Glomerular visceral epithelial cell (primary cell): ENCODE measurements around the gene ADAM15.

Source experiments
- DNase-seq: peaks from one replicate; pipeline ENCODE4 v3.0.0-alpha.2; 2016; ENCODE audit errors: extremely low spot score

The ADAM15 gene

GRCh38 chr1:155049651-155050559 is 1.2 kb upstream of the ADAM15 start:
- DNase-seq: peak; percentile 54

- no peak for DNase-seq
Measured at GRCh38 chr1:155051342-155051776, 243 bp downstream of the ADAM15 start.

DNA sequence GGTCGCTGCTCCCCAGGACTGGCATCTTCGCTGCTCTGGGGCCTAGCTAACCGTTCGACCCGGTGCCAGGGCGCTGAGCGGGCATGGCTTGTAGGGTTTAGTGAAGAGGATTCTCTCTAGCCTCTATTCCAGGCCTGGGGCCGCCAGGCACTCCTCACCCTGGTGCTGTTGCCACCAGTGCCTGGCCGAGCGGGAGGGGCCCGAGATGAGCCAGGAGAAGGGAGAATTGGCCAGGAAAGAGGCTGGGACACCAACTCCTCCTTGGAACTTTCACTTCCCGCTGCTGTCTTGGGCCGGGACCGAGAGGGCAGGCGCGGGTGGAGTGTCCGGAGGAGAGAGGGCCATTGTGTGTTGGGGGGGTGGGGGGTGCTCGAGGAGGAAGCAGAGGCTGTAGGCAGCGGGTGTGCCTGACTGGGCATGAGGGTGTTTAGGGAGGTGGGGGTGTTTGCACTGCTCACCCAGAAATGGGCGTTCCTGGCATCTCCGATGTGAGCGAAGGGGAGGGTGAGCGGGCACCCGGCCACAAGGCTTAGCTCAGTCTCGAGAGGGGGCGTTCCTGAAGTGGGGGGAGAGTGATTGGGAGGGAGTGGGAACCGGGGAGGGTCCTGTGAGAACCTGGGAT is 772 bp downstream of the ADAM15 start:
- DNase-seq: peak; percentile 51

- DNase-seq: peak; percentile 40
Measured at GRCh38 chr1:155052439-155053395, 1.6 kb downstream of the ADAM15 start.

- no peak for DNase-seq
Measured at GRCh38 chr1:155053531-155054105, 2.5 kb downstream of the ADAM15 start.

GRCh38 chr1:155057104-155057503 is 6.0 kb downstream of the ADAM15 start:
- no peak for DNase-seq

DNA sequence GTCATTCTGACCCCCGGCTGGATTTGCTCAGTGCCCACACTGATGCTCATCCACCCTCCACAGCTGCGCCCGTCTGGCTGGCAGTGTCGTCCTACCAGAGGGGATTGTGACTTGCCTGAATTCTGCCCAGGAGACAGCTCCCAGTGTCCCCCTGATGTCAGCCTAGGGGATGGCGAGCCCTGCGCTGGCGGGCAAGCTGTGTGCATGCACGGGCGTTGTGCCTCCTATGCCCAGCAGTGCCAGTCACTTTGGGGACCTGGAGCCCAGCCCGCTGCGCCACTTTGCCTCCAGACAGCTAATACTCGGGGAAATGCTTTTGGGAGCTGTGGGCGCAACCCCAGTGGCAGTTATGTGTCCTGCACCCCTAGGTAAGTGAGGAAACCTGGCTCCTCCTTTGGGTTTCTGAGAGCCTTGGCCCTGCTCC is 6.7 kb downstream of the ADAM15 start:
- DNase-seq: no peak

- DNase-seq: no peak
Measured at GRCh38 chr1:155060736-155061135, 9.6 kb downstream of the ADAM15 start.

- peak; percentile 94 for DNase-seq
Measured at GRCh38 chr1:155061381-155062150, 10.4 kb downstream of the ADAM15 start.

DNA sequence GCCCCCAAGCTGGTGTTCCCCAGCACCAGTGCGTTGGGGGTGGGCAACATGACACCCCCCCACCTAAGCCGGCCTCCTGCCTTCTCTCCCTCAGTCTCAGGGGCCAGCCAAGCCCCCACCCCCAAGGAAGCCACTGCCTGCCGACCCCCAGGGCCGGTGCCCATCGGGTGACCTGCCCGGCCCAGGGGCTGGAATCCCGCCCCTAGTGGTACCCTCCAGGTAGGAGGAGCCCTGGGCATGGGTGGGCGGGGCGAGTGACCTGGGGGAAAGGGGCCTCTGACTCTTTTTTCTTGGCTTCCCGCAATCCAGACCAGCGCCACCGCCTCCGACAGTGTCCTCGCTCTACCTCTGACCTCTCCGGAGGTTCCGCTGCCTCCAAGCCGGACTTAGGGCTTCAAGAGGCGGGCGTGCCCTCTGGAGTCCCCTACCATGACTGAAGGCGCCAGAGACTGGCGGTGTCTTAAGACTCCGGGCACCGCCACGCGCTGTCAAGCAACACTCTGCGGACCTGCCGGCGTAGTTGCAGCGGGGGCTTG is 11.1 kb downstream of the ADAM15 start:
- DNase-seq: no peak

DNA sequence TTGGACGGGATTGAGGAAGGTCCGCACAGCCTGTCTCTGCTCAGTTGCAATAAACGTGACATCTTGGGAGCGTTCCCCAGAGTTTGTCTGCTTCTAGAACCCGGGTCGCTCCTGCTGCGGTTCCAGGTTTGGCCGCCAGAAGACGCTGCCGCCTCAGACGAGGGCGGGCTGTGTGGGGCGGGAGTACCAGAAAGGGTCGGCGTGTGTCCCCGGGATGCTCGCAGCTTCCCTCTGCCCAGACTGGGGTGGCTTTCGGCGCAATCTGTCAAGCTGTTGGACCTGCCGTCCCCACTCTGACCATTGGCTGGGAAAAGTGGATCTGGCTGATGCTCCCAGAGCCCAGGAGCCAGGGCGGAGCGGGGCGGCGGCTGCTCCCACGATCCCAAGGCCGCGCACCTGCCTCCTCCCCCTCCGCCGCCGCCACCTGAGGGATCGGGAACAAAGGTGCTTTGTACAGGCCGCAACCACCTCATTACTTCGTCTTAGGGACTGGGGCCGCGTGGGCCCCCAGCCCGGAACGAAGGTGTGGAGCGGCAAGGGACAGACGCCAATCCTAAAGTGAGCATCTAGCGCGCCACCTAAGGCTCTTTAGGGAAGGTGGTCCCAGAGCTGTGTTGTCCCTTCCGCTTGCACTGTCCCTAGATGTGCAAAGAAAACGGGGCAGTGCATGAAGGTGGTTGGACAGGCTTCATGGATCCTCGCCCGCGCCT is 11.7 kb downstream of the ADAM15 start:
- no peak for DNase-seq

DNA sequence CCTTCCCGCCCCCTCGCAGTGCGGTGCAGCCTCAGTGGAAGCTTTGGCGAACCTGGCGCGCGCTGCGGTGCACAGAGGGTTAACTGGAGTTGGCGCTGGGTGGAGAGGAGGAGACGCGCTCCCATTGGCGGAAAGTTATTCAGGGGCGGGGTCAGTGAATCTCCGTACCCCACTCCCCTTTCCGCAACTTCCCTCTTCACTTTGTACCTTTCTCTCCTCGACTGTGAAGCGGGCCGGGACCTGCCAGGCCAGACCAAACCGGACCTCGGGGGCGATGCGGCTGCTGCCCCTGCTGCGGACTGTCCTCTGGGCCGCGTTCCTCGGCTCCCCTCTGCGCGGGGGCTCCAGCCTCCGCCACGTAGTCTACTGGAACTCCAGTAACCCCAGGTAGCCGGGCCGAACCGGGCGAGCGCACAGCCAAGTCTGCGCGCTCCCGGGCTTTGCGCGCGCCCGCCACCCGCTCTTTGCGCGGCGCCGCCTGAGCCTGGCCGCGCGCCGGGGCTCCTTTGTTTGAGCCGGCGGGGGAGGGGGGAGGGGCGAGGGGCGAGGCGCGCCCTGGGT is 12.5 kb downstream of the ADAM15 start, which contains the start of gene EFNA4:
Gene EFNA4 (plus strand): TSS at position 191 of the 561 bp plus-strand sequence. CDS start 84 bp downstream, at position 275.
- DNase-seq: peak; percentile 87

GRCh38 chr1:155064111-155064831 is 13.2 kb downstream of the ADAM15 start:
- DNase-seq: peak; percentile 51

GRCh38 chr1:155064832-155065429 is 13.8 kb downstream of the ADAM15 start:
- no peak for DNase-seq

GRCh38 chr1:155066777-155067176 is 15.7 kb downstream of the ADAM15 start:
- no peak for DNase-seq

DNA sequence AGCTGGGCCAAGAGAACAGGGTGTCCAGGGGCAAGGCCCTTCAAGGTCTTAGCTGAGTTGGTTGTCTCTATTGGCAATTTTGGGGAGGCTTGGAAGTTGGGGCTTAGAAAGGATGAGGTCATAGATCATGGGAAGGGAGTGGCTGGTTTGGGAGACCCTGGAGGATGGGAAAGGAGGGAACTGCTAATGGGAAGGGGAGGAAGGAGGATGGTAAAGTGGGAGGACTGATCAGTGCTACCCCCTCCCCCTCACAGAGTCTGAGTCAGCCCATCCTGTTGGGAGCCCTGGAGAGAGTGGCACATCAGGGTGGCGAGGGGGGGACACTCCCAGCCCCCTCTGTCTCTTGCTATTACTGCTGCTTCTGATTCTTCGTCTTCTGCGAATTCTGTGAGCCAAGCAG is 17.5 kb downstream of the ADAM15 start:
- no peak for DNase-seq

DNA sequence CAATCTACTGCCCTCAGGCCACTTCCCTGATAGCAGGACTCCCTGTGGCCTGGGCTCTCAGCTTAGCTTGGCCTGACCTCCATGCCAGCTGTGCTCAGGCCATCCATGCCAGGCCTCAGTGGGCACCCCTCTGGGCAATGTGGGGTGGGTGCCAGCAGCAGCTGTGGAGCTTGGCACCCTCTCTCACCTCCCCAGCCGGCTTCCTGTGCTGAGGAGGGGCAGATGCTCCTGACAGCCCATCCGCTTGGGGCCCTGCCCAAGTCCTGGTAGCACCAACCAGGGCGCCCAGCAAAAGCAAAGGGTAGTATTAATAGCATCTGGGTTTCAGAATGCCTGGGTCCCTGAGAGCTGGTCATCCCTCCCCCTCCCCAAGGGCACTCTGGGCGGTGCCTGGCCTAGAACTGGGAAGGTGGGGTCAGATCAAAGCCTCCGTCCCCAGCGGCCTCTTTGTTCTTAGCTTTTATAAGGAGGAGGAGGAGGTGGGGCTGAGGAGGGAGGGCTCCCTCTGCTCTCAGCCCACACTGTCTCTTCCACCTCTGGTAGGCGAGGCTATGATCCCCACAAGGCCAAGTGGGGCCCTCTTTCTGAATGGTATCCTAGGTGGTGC is 18.5 kb downstream of the ADAM15 start:
- no peak for DNase-seq

DNA sequence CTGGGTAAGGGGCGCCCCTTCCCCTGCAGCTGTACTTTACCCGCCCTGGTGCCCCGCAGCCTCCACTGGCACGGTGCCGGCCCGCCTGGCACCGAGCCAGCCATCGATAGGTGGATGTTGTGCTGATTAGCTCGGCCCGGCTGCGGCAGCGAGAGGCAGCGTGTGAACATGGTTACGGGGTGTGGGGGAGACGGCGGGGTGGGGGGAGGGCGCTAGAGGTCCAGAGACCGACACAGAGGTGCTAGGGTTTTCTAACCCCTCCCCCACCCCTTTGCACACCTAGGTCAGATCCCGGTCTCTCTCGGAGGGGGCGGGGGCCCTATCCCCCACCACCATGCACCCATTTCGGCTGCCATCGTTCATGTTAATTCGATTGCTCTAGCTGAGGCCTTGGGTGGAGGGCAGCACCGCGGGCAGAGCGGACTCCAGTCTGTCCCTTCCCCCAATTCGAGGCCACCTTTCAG is 19.1 kb downstream of the ADAM15 start:
- no peak for DNase-seq
